Psoas muscle (tissue), 8 donors: ENCODE results near the gene AKR1B15. TPM values are rescaled to one million over a fixed set of nuclear protein-coding genes. Genes with fewer than 3 reads are reported as not detected.
"Not testable (repeated sequence)": the region's sequence is repeated elsewhere in the genome, so short reads cannot be mapped to it uniquely, and the experiment has no call there.

Experiments used
- ATAC-seq, 4 donors: fragments of 200-7000 bp; cut with Tn5 transposase; one replicate each; pipeline ENCODE4 v1.9.1; 2020; ENCODE audit warnings: moderate library complexity in 3 of 4, mild to moderate bottlenecking in 2 of 4
- DNase-seq, 2 donors: peaks; one replicate each; pipeline ENCODE4 v3.0.0-alpha.2; 2020
- H3K27ac ChIP-seq: fragments of 200-600 bp; one replicate; pipeline ENCODE4 v1.8.0; 2022
- H3K27me3 ChIP-seq, 3 donors: fragments of 200-600 bp in 1 of 3; one replicate each; pipeline versions ENCODE4 v1.6.1 to v1.8.0; 2013 to 2022; ENCODE audit warnings: low read length in 2 of 3, mild to moderate bottlenecking in 2 of 3, moderate library complexity in 1 of 3; ENCODE audit not compliant: insufficient read depth in 3 of 3
- H3K36me3 ChIP-seq, 2 donors: fragments of 200-600 bp in 1 of 2; one replicate each; pipeline versions ENCODE4 v1.6.1 to v1.8.0; 2013 to 2022; ENCODE audit warnings: low read depth in 1 of 2, mild to moderate bottlenecking in 1 of 2, moderate library complexity in 1 of 2; ENCODE audit not compliant: insufficient read depth in 1 of 2
- H3K4me1 ChIP-seq: fragments of 200-600 bp; one replicate; pipeline ENCODE4 v1.8.0; 2022
- H3K4me3 ChIP-seq: fragments of 200-600 bp; one replicate; pipeline ENCODE4 v1.8.0; 2022; ENCODE audit warnings: mild to moderate bottlenecking
- H3K9me3 ChIP-seq: fragments of 200-600 bp; one replicate; pipeline ENCODE4 v1.8.0; 2022
- WGBS, 3 donors: extraction: QIAGEN DNeasy Blood & Tissue Kit; methylation state at CpG; one replicate each; pipeline versions ENCODE4 v1.1.6 to v1.1.7; 2013; 5-methylcytosine and 5-hydroxymethylcytosine counted together
- intact Hi-C, 2 donors: fragments of 100-400 bp; cut with DNase I; formaldehyde crosslinking; loops; one replicate each; pipeline versions ENCODE4 v1.11.0 to v1.14.2; 2022
- polyA plus RNA-seq, 3 donors: library from polyadenylated mRNA; stranded (reverse); fragments of 200-250 nt; gene quantifications; one replicate each; pipeline ENCODE4 v1.2.3, GENCODE V29; 2013
- total RNA-seq, 4 donors: library from RNA; stranded (reverse); fragmentation: NEBNext Ultra II Directional in 2 of 4; extraction: Animal tissue kit (Norgen Biotek cat#: 25700) in 2 of 4; gene quantifications; one replicate each; pipeline versions ENCODE4 v1.2.1 to v1.2.4, GENCODE V29; 2021 to 2023
- TF ChIP-seq, protein P1 (sequence below): fragments of 200-600 bp; IDR thresholded peaks from one replicate; pipeline ENCODE4 v1.8.0; 2022; ENCODE audit warnings: antibody characterized with exemption
- donor health status: healthy with polysubstance abuse.
- donor health status: DM: no; HTN: no; CAD: no; lungs with moderate emphysema.
- donor health status: Bipolar disorder and iron deficiency.
- donor health status: healthy.
- donor health status: DM: yes; HTN: yes; CAD: no.
- donor health status: DM: no; HTN: no; CAD: no.
- donor health status: DM: no; HTN: no; CAD: no.
- donor health status: DM: yes; HTN: yes; CAD: no.

The AKR1B15 gene
- total and polyA plus RNA-seq, 7 donors = 6.5 to 49.9 (median 16.5) TPM

GRCh38 chr7:134533288-134533771 lies 15.6 kb upstream of the AKR1B15 start:
- Histone ChIP-seq H3K4me3 (no peak overlapping the region), H3K36me3 (no peaks in the 10 kb centered on the region), H3K4me1 (peaks cover 49% of the 10 kb centered on the region), H3K27me3 (no peaks in the 10 kb centered on the region), H3K9me3 (no peaks in the 10 kb centered on the region), H3K27ac (peak overlapping the region; percentile 88)
- ATAC-seq (peak; percentile 83 to 94 (median 89)), DNase-seq (peak in 1 of 2 donors; percentile 79)
- intact Hi-C loops = loop anchor here in 1 of 2 donors (10.0 kb wide), 1 partner anchor 631 kb away; no protein-coding TSS in a partner anchor
- WGBS, 3 donors = 31 to 47% (median 35%) methylated on average over 1 of the region's 1 CpG
- TF ChIP-seq, protein P1, sequence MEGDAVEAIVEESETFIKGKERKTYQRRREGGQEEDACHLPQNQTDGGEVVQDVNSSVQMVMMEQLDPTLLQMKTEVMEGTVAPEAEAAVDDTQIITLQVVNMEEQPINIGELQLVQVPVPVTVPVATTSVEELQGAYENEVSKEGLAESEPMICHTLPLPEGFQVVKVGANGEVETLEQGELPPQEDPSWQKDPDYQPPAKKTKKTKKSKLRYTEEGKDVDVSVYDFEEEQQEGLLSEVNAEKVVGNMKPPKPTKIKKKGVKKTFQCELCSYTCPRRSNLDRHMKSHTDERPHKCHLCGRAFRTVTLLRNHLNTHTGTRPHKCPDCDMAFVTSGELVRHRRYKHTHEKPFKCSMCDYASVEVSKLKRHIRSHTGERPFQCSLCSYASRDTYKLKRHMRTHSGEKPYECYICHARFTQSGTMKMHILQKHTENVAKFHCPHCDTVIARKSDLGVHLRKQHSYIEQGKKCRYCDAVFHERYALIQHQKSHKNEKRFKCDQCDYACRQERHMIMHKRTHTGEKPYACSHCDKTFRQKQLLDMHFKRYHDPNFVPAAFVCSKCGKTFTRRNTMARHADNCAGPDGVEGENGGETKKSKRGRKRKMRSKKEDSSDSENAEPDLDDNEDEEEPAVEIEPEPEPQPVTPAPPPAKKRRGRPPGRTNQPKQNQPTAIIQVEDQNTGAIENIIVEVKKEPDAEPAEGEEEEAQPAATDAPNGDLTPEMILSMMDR = no peak

DNA sequence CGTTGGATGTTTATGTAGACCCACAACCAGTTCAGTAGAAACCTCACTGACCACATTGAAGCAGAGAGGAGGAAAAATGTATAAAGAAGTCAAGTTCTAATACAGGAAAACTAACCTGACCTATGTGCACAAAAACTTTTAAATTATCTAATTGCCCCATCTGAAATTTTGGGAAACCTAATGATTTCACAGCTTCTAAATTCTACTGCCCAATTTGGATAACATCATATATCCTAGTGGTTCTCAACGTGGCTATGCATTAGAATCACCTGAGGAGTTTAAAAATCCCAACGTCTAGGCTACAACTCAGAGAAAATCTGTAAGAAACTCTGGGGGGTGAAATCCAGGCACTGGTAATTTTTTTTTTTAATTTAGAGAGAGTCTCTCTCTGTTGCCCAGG lies 14.3 kb upstream of the AKR1B15 start:
- Histone ChIP-seq H3K9me3 (no peaks in the 10 kb centered on the region), H3K4me3 (no peak overlapping the region), H3K4me1 (peaks cover 38% of the 10 kb centered on the region), H3K27me3 (no peaks in the 10 kb centered on the region), H3K36me3 (peaks cover 0 to 8% of the 10 kb centered on the region in 2 donors), H3K27ac (peak overlapping the region; percentile 88)
- WGBS, 3 donors = 83 to 88% (median 88%) methylated on average over 3 of the region's 3 CpGs
- intact Hi-C loops = loop anchor here in 1 of 2 donors (10.0 kb wide), 1 partner anchor 630 kb away; no protein-coding TSS in a partner anchor
- ATAC-seq (no peak), DNase-seq (no peak)
- TF ChIP-seq, protein P1 = no peak

GRCh38 chr7:134535272-134535918 lies 13.5 kb upstream of the AKR1B15 start:
- Histone ChIP-seq H3K27ac (peak overlapping the region; percentile 88), H3K27me3 (no peaks in the 10 kb centered on the region), H3K36me3 (peaks cover 0 to 8% of the 10 kb centered on the region in 2 donors), H3K4me3 (no peak overlapping the region), H3K9me3 (no peaks in the 10 kb centered on the region), H3K4me1 (peaks cover 38% of the 10 kb centered on the region)
- WGBS, 3 donors = 18 to 44% (median 23%) methylated on average over 3 of the region's 3 CpGs
- TF ChIP-seq, protein P1 = no peak
- intact Hi-C loops = loop anchor here in 1 of 2 donors (10.0 kb wide), 1 partner anchor 629 kb away; no protein-coding TSS in a partner anchor
- ATAC-seq (peak in 2 of 4 donors; percentile 42 to 67), DNase-seq (no peak)

- peaks cover 38% of the 10 kb centered on the region for H3K4me1 ChIP-seq
- no peaks in the 10 kb centered on the region for H3K9me3 ChIP-seq
- H3K27me3 ChIP-seq = no peaks in the 10 kb centered on the region
- no peak for ATAC-seq
- TF ChIP-seq, protein P1 = no peak
- H3K36me3 ChIP-seq = peaks cover 0 to 9% of the 10 kb centered on the region in 2 donors
- H3K4me3 ChIP-seq = no peak overlapping the region
- intact Hi-C loops = loop anchor here in 1 of 2 donors (10.0 kb wide), 1 partner anchor 629 kb away; no protein-coding TSS in a partner anchor
- no peak for DNase-seq
- 36 to 65% (median 45%) methylated on average over 3 of the region's 3 CpGs for WGBS, 3 donors
- peak overlapping the region; percentile 88 for H3K27ac ChIP-seq
These were observed 13.0 kb upstream of the AKR1B15 start for GRCh38 chr7:134535919-134536299.

DNA sequence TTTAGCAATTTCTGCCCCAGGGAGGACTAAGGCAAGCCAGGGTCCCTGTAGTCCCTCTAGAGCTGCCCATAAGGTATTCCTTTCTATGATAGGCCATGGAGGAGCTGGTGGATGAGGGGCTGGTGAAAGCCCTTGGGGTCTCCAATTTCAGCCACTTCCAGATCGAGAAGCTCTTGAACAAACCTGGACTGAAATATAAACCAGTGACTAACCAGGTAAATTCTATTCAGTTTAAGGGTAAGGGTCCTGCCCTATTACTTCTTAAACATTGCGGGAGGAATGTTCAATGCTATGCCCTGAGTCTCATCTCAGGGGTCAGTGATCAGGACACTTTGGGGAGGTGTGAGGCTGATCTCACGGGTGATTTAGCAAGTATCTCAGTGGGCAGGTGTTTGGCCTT lies 12.4 kb upstream of the AKR1B15 start:
- not testable (repeated sequence) for H3K27me3 ChIP-seq, DNase-seq, H3K4me3 ChIP-seq, ATAC-seq, H3K27ac ChIP-seq, H3K9me3 ChIP-seq
- WGBS, 3 donors = 76 to 84% (median 82%) methylated on average over 3 of the region's 3 CpGs
- peaks cover 0 to 13% of the 10 kb centered on the region in 2 donors for H3K36me3 ChIP-seq
- intact Hi-C loops = loop anchor here in 1 of 2 donors (10.0 kb wide), 1 partner anchor 628 kb away; no protein-coding TSS in a partner anchor
- H3K4me1 ChIP-seq = peaks cover 38% of the 10 kb centered on the region

- not testable (repeated sequence) for H3K27ac ChIP-seq, H3K9me3 ChIP-seq, ATAC-seq, H3K4me3 ChIP-seq, H3K27me3 ChIP-seq, DNase-seq
- peaks cover 0 to 13% of the 10 kb centered on the region in 2 donors for H3K36me3 ChIP-seq
- H3K4me1 ChIP-seq = peaks cover 30% of the 10 kb centered on the region
- intact Hi-C loops = loop anchor here in 1 of 2 donors (10.0 kb wide), 1 partner anchor 627 kb away; no protein-coding TSS in a partner anchor
- 84 to 92% (median 86%) methylated on average over 5 of the region's 5 CpGs for WGBS, 3 donors
These were observed 11.6 kb upstream of the AKR1B15 start for GRCh38 chr7:134537273-134537781.
